HG02588 (cell line): ENCODE data around the gene EEF2.
"Not testable (repeated sequence)": the region's sequence is repeated elsewhere in the genome, so short reads cannot be mapped to it uniquely, and the experiment has no call there.

Experiments used
- ATAC-seq: cut with Tn5 transposase; IDR thresholded peaks from one replicate; pipeline ENCODE4 v1.9.1; 2021; ENCODE audit warnings: mild to moderate bottlenecking, moderate library complexity; ENCODE audit not compliant: unreplicated experiment

EEF2 gene

DNA sequence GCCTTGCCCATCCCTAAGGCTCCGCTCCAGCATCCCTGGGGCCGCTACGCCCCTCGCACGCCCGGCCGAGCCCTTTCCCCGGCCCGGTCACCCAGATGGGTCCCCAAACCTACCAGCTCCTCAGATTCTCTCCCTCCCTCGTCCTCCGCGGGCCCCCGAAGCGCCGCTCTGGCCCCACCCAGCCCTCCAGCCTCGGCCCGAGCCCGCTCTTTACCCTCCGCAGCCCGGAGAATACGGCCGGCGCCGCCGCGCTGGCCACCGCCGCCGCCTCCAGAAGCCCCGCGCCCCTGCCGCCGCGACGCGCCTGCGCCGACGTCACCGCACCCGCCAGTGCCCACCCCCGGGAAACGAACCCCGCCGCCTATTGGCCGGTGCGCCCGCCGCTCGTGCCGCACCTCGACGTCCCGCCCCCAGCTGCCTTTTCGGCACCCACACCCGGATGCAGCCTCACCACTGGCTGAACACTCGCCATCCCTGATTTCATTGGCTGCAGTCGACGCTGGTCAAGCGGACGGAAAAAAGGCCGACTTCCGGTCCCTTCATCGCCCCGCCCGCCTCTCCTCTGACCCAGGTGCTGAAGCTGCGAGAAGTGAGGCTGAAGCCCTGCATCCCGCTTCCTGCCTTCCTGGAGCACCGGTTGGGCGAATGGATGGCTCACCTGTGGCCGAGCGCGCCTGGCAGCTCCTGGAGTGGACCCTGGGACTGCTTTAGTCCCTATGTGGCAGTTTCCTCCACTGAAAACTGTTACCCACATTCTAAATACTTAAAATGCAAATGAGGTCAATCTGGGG is 14.3 kb downstream of the EEF2 start, which contains the start of gene DAPK3:
TSS of gene DAPK3 (minus strand) at position 292 of the 791 bp plus-strand sequence. CDS start 1,364 bp downstream, outside the sequence.
- peak; percentile 92 for ATAC-seq

DNA sequence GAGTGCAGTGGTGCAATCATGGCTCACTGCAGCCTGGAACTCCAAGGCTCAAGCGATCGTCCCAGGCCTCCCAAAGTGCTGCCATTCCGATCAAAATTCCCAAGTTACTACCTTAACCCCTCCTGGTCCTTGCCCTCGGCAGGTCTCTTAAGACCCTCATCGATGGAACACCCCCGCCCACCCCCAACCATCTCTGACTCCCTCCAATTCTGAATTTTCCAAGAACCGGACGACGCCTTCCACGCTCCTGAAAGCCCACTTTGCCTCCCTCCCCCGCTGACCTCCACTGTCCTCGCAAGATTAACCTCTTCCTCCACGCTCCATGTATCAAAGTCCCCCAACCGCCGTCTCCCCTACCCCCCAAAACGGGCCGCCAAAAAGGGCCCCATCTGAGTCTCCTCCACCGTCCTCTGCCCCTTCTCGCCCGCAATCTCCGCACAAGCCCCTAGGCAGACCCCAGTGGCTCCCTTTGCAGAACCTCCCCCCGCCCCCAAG is 14.9 kb downstream of the EEF2 start:
- no peak for ATAC-seq

DNA sequence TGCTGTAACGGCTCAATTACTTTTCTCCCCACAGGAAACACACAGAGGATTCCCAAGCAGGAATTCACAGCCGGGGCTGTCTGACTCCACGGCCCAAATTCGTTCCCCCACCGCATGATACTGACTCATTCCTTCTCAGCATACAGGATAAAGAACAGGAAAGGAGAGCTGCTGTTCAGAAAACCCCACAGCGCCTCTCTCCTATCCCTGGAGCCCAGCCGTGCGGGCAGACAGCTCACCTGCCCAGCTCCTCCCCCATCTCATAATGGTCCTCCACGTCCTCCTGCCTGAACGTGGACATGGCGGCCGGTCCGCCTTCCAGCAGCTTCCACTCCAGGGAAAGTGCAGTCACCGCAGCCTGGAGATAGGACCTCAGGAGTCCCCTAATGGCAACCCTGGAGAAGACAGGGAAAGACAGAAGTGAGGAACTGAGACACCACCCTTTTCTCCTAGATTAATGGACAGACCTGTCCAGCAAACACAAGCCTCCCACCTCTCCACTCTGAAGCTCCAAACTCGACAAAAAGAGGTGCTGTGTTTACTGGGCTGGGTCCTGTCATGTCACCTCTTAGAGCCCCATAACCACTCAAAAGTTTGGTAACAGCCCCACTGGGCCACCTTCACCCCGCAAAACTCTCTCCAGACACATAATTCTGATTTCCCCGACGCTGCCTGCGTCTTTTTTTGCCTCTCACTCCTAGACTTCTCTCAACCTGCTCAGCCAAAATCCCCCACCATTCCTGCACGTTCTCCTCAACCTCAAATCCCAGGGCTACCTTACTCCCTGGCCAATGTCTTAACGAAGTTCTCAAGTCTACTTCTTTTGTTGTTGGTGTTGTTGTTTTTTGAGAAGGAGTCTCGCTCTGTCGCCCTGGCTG is 15.6 kb downstream of the EEF2 start:
- ATAC-seq = no peak

DNA sequence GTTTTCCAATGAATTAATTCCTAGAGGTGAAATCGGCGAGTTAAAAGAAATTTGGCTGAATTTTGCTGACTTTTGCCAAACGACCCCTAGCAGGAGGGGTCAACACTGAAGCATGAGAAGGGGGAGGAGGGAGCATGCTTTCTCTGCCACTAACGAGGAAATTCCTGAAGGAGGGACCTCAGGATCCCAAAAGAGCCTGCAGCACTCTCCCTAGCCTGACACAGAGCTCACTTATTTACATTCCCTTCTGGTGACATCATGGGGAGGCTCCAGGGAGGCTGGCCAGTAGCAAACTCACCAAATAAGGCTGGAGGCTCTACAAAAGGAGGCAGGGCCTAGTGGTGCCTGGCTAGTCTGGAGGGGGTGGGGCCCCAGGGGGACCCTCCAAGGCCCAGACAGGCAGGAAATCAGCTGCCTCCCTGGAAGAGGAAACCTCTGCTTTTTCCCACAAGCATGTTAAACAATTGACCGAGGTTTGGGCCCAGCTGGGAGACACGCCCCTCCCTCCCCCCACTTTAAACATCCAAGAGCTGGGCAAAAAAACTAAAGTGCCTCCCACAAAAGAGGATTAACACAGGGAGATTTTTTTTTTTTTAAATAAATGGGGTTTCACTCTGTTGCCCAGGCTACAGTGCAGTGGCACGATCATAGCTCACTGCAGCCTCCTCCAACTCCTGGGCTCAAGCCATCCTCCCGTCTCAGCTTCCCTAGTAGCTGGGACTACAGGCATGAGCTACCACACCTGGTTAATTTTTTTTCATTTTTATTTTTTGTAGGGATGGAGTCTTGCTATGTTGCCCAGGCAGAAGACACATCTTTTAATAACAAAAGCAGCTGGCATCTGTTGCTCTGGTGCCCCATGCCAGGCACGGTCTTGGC is 16.5 kb downstream of the EEF2 start:
- ATAC-seq = no peak

DNA sequence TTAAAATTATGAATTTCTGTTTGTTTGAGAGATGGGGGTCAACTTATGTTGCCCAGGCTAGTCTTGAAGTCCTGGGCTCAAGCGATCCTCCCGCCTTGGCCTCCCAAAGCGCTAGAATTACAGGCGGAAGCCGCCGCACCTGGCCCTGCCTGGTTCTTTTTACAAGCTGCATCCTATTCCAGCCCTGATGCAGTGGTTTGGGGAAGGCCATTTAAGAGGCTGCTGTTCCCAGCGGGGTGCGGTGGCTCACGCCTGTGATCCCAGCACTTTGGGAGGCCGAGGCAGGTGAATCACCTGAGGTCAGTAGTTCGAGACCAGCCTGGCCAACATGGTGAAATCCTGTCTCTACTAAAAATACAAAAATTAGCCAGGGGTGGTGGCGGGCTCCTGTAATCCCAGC is 17.3 kb downstream of the EEF2 start:
- ATAC-seq = not testable (repeated sequence)

DNA sequence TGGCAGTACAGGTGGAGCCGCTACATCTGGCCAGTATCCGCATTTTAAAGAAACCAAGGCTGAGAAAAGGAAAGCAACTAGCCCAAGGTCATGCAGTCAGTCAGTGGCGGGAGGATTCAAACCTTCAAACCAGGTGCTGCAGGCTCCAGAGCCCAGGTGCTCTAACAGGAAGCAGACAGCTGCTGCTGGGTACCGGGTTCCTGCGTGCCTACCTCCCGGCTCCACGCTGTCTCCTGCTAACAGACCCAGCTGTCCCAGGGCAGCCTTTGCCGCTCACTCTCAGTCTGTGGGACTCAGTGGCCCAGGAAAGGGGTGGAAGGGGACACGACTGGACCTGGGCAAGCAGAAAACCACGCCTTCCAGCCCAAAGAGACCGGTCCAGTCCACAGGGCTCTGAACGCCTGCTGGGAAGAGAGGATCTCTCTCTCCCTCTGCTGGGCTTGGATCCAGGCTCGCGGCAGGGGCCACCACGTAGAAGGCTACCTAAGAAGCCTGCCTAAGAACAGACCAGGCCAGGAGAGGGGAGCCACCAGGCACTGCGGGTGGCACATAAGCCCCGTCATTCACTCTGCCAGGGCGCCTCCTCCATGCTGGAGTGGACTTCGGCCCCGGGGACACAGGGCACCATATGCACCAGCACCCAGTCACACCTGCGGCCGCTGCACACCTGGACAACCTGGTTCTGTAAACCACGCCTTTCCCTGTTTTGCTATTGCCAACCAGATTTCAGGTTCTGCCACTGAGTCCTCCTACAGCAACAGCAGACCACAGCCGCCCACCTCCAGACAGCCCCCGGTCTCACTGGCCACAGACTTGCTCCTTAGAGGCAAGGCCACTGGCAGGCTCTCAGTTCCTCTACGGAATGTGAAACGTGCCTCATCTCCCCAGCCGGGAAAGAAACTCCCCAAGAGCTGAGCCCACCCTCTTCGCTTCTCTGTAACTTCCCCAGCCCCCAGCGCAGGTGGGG is 18.9 kb downstream of the EEF2 start:
- ATAC-seq = no peak

DNA sequence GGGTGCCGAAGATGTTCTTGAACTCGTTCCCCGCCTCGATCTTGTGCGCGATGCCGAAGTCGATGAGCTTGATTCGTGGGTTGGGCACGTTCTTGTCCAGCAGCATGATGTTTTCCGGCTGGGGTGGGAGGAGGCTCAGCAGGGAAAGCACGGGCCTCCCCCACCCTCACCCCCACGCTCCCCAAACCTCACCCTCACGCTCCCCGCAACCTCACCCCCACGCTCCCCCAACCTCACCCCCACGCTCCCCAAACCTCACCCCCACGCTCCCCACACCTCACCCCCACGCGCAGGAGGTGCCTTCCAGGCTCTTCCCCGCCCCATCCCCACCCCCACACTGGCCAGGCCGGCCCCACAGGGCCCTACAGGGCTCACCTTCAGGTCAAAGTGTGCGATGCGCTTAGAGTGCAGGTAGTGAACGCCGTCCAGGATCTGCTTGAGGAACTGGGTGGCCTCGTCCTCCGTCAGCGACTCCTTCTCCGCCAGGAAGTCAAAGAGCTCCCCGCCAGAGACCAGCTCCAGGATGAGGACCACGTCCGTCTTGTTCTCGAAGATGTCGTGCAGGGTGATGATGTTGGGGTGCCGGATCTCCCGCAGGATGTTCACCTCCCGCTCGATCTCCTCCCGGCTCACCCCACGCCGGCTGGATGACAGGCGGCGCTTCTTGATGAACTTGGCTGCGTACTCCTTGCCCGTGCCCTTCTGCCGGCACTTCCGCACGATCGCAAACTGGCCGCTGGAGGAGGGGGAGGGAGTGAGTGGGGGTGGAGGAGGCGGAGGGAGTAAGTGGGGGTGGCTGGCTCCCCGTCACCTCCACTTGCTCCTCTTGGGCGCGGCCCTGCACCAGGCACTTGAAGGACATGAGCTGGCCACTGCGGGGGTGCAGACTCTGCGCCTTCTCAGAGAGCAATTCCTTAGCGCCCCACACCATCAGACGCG is 20.7 kb downstream of the EEF2 start:
- ATAC-seq = no peak

DNA sequence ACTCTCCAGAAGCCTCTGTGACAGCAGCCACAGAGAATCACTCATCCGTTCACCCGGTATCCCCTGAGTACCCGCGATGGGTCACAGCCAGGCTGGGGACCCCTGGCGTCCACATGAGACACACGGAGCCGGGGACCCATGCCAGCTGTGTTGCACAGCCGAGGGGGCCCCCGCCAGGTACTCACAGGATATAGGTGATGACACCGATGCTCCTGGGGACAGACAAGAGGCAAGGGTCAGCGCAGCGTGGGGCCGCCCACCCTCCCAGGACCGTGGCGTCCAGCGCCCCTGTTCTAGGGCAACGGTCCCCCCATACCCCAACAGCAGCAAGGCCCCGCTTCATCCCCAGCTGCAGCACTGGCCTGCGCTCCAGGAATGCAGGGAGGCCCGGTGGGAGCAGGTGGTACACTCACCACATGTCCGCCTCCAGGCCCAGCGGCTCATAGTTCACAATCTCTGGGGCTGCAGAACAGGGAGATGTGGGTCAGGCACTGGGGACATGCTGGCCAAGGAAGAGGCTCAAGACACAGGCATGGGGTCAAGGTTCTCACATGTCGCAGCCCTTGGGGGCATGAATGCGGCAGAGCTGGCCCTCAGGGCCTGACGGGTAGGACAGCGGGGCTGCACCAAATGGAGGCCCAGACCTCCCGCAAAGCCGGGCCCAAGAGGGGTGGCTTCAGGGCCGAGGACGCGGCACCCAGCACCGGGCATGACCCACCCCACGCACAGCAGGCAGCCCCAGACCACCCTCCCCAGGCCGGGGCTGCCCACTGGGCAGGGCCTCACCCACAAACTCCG is 21.6 kb downstream of the EEF2 start:
- ATAC-seq = no peak

DNA sequence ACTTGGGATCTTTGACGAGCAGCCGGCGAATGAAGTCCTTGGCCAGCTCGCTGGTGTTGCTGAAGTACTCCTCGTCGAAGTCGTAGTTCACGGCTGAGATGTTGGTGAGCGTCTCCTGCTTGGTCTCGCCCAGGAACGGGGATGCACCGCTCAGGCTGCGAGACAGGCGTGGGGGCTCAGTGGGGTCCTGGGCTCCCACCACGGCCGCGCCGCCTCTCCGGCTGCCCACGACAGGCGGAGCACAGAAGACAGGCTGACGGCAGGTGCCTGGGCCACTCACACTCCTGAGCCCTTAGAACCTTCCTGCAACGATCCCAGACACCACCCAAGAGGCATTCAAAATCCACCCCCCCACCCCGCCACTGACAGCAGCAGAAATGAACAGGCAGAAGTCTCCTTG is 24.3 kb downstream of the EEF2 start:
- no peak for ATAC-seq

DNA sequence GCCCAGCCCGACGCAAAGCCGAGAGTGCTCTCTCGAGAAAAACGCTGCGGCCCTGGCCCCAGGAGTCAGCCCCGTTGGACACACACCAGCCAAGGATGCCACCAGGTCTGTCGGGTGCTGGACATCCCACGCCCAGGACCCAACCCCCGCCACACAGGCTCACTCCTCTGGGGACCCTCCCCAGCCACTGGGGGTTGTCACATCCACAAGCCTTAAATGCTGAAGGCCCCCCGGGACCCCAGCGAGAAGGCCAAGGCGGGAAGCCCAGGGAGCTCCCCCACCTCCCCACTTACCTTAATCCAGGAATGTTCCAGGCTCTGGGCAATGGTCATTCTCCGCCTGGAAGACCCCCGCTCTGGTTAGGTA is 25.5 kb downstream of the EEF2 start:
- no peak for ATAC-seq

DNA sequence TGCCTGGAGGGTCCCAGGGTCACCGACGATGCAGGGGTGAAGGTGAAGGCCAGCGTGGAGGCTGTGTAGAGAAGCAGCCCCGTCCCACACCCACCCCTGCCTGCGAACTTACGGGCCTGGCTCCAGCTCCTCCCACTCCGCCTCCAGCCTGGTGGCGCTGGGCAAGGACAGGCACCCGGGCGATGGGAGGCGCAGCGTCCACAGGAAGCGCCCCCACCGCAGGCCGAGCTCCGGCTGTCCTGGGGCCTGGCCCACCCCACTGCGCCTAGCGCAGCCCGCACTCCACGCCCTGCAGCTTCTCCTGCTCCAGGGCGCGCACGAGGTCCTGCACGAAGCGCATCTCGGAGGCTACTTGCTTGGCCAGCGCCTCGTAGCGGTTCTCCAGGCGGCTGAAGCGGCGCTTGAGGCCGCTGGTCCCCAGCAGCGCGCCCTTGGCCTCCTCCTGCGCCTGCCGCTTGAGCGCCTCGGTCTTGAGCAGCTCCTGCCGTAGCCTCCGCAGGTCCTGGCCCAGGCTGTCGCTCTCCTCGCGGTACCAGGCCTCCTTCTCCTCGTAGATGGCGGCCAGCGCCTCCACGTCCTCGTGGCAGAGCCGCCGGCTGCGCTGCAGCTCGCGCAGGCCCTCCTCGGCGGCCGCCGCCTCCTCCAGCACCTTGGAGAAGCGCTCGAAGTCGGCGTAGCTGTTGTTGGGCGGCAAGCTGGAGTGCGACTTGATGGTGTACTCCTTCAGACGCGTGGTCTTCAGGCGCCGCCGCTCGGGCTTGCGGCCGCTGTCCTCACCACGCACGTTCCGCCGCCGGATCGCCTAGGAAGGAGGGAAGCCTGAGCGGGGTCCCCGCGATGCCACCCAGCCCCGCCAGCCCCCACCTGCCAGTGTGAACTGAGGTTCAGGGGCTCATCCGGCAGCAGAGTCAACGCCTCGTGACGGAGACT is 26.2 kb downstream of the EEF2 start:
- ATAC-seq = no peak

DNA sequence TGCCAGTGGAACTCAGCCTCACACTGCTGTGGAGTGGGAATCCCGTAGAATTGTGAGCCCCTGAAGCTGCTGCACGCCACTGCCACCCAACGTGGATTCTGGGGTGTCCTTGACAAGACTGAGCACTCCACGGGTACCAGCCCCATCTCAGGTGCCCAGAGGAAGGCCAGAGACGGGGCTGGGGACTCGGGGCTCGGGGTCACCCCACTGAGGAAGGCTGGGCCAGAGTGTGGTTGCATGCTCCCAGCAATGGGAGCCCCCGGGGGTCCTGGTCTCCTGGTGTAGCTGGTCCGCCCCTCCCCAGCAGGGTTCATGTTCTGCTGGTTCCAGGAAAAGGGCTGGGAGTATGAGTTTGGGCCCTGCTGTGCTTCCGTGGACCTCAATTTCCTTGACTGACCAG is 29.6 kb downstream of the EEF2 start:
- ATAC-seq = no peak

DNA sequence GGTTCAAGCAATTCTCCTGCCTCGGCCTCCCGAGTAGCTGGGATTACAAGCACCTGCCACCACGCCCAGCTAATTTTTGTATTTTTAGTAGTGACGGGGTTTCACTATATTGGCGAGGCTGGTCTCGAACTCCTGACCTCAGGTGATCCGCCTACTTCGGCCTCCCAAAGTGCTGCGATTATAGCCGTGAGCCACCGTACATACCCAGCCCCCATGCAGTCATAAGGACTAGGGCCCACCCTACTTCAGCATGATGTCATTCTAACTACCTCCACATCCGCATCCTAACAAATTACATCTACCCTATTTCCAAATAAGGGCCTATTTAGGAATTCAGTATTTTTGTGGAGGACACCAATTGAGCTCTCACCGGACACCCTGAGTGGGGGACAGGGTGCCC is 30.0 kb downstream of the EEF2 start:
- not testable (repeated sequence) for ATAC-seq

DNA sequence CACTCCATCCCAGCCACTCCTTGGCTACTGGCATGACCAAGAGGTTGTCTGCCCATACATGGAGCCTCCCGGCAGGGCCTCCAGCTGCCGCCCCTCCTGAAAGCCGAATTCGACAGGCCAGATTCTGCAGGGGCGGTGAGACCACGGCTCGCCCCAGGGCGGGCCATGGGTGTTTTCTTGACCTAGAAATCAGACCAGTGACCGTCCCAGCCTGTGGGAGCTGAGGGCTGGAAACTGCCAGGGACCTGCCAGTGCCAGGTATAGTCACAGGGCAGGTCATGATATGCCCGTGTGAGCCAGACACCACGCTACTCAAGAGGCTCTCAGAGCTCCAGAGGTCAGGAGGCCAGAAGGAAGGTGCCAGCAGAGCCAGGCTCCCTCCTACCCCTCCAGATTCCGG is 31.2 kb downstream of the EEF2 start:
- no peak for ATAC-seq

DNA sequence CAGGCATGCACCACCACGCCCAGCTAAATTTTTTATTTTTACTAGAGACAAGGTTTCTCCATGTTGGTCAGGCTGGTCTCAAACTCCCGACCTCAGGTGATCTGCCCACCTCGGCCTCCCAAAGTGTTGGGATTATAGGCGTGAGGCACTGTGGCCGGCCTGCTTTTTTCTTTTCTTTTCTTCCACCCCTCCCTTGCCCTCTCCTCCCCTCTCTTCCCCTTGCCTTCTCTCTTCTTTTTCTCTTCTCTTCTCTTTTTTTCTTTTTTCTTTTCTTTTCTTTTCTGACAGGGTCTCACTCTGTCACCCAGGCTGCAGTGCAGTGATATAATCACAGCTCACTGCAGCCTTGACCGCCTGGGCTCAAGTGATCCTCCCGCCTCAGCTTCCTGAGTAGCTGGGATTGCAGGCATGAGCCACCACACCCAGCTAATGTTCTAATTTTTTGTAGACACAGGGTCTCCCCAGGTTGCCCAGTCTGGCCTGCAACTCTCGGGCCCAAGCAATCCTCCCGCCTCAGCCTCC is 32.4 kb downstream of the EEF2 start:
- ATAC-seq = not testable (repeated sequence)
